DMS53 treated with DMSO at 0.1 percent for 48 hours (cell line): ENCODE measurements around the gene CDK5RAP2.

Experiments
- DNase-seq: peaks from one replicate; lab custom pipeline; 2025; ENCODE audit not compliant: unreplicated experiment; lab: John Stamatoyannopoulos, UW

Gene CDK5RAP2

GRCh38 chr9:120362446-120362845 is 217.5 kb downstream of the CDK5RAP2 start:
- DNase-seq: no peak

DNA sequence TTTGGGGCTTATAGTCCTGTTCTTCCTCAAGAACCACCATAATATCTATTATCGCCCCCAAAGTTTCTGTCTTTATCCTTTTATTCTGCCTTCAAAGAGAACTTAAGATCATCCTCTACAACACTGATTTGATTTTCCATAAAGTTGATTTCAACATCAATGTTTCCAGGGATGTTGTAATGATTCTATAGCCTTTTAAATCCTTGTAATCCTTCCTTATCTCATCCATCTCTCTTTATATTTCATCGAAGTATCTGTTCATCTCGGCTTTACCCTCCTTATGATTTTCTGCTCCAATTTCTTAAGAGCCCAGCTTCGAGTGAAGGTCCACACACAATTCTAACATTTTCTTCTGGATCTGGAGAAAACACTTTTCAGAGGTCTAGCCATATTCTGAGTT is 218.4 kb downstream of the CDK5RAP2 start:
- no peak for DNase-seq

DNA sequence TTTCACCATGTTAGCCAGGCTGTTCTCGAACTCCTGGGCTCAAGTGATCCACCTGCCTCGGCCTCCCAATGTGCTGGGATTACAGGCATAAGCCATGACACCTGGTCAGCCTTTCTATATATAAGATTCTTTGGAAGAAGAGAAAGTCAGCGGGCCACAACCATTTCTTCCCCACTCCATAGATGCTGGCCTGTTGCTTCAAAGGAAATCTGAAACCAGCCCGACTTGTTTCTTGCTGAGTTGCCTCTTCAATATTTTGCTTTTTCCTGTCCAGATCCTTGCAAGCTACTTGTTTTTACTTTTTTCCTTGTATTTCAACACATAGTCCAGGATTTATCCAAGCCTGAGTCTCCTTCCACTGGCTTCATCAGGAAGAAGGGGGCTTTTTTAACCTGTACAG is 219.5 kb downstream of the CDK5RAP2 start:
- DNase-seq: no peak

- DNase-seq: no peak
Observed at GRCh38 chr9:120360046-120360445, 219.9 kb downstream of the CDK5RAP2 start.

DNA sequence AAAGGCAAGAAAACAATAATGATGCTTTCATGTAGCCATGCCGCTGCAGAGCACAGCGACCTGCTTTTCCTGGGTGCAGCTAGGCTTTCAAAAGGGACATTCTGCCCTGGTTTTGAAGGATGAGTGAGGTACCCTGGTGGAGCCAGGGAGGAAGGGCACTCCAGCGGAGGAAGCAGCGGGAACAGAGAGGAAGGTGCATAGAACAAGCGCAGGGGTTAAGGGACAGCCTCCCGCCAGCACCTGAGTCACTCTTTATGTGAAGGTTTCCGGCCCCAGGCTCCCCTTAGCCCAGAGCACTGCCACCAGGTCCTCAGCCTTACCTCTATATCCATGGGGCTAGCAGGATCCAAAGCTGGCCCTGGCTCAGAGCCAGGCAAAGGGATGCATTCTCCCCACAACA is 221.1 kb downstream of the CDK5RAP2 start:
- no peak for DNase-seq

DNA sequence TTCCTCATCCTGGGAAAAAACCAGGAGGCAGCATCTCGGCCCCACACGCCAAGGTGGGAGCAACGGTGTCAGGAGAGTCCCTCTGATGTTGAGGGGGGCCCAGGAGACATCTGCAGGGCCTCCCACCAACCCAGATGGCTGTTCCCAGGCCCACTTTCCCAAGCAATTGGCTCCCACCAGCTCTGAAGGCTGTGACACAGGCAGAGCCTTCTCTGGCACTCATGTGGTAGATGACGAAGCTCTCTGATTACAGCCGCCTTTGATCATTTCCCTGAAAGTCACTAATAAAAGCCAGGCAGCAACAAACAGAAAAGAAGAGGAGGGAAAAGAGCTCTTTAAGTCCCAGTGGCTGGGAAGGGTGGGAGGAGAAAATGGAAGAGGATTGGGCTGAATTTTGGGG is 226.5 kb downstream of the CDK5RAP2 start:
- no peak for DNase-seq

DNA sequence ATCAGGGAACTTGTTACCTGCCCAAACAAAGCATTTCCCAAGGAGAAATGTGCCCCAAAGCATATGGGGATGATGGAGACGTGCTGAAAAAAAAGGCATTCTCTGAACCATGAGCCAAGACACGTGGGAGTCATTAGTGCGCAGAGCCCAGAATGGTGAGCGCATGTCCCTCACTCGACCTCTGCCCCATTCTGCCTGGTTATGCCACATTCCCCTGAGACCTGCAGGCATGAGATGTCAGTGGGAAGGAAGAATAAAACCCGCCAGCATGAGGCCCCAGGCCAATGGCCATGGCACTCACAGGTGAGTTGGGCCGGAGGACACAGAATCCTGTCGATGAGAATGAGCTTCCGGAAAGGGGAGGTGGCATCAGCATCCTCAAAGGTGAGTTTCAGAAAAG is 228.9 kb downstream of the CDK5RAP2 start:
- no peak for DNase-seq

GRCh38 chr9:120350596-120350995 is 229.4 kb downstream of the CDK5RAP2 start:
- DNase-seq: no peak

GRCh38 chr9:120348951-120349429 is 231.0 kb downstream of the CDK5RAP2 start:
- peak; percentile 42 for DNase-seq

GRCh38 chr9:120345379-120345778 is 234.6 kb downstream of the CDK5RAP2 start:
- DNase-seq: no peak

- DNase-seq: peak; percentile 57
Observed at GRCh38 chr9:120344230-120344629, 235.7 kb downstream of the CDK5RAP2 start.

- no peak for DNase-seq
Observed at GRCh38 chr9:120343416-120343815, 236.6 kb downstream of the CDK5RAP2 start.
